K562 treated with DMSO at 1 percent for 48 hours (cell line): ENCODE data around the gene F13A1. TPM values are rescaled to one million over a fixed set of nuclear protein-coding genes. Genes with fewer than 3 reads are reported as not detected.

Experiments
- total RNA-seq: library from RNA; unstranded; fragments of 300-600 nt; gene quantifications from 2 replicates; pipeline ENCODE4 v1.2.3, GENCODE V29; 2022; ENCODE audit warnings: low replicate concordance; ENCODE audit errors: extremely low read depth

The F13A1 gene
- total RNA-seq: not detected in 2 replicates

GRCh38 chr6:6319952-6320811, at the start of gene F13A1:
TSS of gene F13A1 (minus strand) at chr6:6320662. CDS start at chr6:6318664, 1,998 bp downstream.

